UCSD-AML1 (cell line): Measurements from ENCODE around the gene RANBP1.
"Not testable (repeated sequence)": the region's sequence is repeated elsewhere in the genome, so short reads cannot be mapped to it uniquely, and the experiment has no call there.

Experiments
- DNase-seq: peaks from one replicate; lab custom pipeline; 2025; ENCODE audit not compliant: unreplicated experiment; lab: John Stamatoyannopoulos, UW

RANBP1 gene

DNA sequence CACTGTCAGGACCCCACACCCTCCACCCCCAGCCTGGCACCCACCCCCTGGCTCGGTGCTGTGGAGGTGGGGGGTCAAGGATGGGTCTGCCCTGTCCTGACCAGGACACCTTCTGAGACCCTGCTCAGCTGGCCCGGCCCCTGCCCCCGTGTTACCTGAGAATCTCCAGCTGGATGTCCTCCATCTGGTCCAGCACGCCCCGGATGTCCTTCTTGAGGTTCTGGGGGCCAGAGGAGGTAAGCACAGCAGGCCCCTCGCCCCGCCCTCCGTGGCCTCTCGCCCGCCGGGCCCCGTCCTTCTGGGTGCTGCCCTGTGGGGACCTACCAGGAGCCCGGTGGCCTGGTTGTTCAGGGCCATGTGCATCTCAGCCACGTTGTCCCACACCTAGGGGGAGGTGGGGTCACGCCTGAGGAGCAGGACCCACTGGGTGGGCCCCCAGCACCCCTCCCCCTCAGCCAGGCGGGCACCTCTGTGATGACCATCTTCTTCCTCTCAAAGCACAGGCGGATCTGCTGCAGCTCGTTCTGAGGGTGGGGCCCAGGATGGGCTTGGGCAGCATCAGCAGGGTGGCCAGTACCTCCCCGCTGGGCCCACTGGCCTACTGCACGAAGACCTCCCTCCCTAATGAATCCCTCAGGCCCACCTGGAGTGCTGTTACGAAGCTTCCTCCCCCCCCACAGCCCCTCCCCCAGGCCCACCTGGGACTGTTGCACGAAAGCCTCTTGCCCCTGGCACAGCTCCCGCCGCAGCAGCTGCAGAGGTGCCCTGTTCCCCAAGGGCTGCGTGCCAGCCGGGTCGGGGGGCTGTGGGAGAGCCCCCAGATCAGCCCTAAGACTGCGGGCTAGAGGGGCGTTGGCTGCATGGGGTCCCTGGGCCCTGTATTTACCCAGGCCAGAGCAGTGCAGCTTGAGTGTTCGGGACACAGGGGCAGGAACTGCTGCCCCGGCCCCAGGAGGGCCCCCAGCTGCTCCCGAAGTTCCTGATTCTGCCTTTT, 33.6 kb downstream of the RANBP1 start:
- no peak for DNase-seq

- no peak for DNase-seq
Observed at GRCh38 chr22:20150381-20151275, 34.7 kb downstream of the RANBP1 start, which contains the start of gene CCDC188. TSS of gene CCDC188 (minus strand) at chr22:20151055. CDS start at chr22:20150986, 69 bp downstream.

GRCh38 chr22:20151276-20151588, 35.3 kb downstream of the RANBP1 start:
- DNase-seq = no peak

GRCh38 chr22:20152464-20152890, 36.6 kb downstream of the RANBP1 start:
- no peak for DNase-seq

DNA sequence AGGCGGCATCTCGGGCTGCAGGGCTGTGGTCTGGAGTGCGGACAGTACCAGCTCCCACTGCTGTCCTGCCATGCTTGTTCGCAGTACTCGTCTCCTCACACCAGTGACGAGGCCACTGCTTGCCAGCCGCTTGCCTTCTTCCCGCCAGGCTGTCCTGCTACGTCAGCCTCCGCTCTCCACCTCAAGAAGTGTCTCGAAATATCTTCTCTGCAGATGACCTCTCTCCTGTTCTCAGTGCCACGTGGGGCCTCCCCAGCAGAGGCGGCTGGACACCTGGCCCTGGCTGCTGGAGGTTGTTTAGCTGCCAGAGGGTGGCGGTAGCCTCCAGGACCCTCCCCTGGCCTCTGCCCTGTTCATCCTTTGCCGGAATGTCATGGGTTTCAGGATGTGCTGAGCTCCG, 38.0 kb downstream of the RANBP1 start:
- no peak for DNase-seq

- DNase-seq = peak; percentile 50
Observed at GRCh38 chr22:20154602-20155187, 38.8 kb downstream of the RANBP1 start.

GRCh38 chr22:20155330-20156041, 39.6 kb downstream of the RANBP1 start:
- DNase-seq = peak; percentile 82

DNA sequence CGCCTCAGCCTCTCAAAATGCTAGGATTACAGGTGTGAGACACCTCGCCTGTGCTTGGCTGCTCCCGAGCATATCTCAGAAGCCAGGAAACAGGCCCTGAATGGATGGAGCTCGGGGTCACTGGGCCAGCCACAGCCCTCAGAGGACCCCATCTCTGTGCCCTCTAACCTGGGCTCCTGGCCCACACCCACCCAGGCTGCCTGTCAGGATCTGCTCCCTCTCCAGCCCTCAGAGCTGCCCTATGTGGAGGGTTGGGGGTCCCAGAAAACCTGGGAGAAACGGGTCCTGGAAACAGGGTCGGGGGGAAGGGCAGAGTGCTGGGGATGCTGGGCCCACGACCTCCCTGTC, 40.1 kb downstream of the RANBP1 start:
- DNase-seq = no peak

- peak; percentile 79 for DNase-seq
Observed at GRCh38 chr22:20156611-20157429, 40.9 kb downstream of the RANBP1 start.

DNA sequence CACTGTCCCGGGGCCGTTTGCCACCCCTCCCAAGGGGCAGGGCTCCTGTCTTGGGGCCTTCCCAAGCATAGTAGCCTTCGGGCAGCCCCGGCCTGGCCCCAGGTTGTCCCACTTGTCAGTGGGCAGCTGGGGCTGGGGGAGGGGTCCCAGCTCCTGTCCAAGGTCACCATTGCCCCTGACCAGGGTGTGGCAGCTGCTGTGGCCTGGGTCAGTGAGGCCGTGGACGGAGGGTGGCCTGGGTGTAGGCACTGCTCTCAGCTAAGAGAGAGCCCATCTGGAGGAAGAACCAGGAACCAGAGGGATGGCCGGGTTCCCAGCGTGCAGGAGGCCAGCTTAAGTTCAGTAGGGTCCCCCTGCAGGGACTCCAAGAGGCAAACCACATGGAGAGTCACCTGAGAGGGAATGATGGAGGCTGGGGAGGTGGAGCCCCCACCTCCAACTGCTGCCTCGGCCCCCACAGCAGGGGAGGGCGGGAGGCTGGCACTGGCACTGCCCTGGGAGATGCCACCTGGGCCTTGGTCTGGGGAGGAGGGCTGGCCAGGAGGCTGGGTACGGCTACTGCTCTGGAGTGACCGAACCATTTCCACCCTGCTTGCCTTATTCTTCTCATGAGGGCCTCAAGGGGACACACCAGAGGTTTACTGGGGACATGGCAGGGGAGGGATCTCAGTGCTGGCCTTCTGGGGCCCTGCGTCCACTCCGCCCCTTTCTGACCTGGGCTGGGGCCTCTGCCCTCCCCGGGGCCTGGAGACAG, 41.7 kb downstream of the RANBP1 start:
- no peak for DNase-seq

DNA sequence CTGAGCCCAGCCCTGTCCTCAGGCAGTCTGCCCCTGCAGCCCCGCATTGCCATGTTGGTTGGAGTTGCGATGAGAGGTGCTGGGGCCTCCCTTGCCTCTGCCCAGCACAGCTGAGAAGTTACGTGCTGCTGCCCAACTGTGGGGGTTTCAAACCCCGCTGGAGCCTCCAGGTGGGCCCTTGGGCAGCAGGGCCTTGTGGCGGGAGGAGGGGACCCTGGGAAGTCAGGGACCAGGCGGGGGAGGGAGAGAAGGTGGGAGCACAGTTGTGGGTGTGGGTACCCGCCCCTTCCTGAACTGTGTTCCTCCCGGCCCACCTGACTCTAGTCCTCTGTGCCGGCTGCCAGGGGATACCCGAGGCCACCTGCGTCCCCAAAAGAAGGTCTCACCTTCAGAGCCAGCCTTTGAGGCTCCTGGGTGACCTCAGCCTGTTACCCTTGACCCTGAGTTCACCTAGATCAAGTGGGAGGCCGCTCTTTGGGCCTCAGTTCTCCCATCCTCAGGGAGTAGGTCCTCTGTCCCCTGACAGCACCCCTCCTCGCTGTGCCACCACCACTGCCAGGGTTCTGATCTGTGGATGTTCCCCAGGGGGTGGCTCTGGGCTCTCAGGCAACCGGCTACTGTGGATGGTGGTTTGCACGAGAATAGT, 42.6 kb downstream of the RANBP1 start:
- DNase-seq = no peak

DNA sequence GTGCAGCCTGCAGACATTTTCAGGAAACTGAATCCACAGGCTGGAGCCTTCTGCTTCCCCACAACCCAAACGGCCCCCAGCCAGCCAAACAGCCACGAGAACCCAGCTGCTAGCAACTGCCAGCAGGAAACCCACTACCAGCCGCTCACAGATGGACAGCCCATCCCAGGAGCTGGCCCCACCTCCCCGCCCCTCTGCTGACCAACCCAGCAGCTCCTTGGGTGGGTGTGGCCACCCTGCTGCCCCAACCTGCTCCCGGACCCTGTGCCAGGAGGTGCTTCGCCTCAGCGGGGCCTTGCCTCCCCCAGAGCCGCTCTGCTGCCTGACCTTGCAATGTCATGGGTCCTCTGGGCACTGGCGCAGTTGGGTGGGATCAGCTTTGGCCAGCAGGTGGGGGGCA, 43.2 kb downstream of the RANBP1 start:
- peak; percentile 79 for DNase-seq

GRCh38 chr22:20159531-20159930, 43.6 kb downstream of the RANBP1 start:
- not testable (repeated sequence) for DNase-seq

GRCh38 chr22:20160041-20160440, 44.1 kb downstream of the RANBP1 start:
- no peak for DNase-seq

DNA sequence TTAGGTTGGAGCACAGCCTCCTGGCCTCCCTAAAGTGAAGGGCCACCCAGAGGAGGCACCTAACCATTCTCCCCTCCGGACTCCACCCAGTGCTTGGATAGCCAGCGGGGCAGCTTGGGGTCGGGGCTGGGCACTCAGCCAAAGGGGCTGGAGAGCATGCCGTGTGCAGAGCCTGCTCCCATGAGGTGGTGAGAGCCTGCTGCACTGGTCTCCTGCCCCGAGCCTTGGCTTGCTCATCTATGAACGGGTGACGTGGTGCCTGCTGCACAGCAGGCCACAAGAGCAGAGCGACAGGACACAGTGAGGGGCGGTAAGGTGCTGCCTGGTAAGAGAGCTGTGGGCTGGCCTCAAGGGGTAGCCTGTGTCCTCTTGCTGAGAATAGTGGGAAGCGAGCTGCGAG, 49.0 kb downstream of the RANBP1 start:
- no peak for DNase-seq

GRCh38 chr22:20165421-20165820, 49.5 kb downstream of the RANBP1 start:
- DNase-seq = no peak

- no peak for DNase-seq
Observed at GRCh38 chr22:20165913-20166312, 50.0 kb downstream of the RANBP1 start.

DNA sequence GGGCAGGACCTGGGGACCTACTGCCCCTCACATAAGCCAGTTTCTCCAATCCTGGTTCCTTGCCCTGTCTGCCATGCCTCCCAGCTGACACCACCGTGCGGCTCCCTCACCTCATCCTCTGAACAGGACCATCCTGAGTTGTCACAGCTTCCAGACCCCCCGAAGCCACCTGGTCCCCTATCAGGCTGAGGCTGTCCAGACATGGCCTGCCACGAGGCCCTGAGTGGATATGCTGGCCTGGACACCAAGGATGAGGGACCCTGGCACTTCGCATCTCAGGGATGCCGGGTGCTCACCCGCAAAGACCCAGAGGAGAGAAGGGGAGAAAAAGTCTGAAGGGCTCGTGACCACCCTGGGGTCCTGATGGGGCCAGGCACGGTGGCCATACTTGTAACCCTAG, 50.8 kb downstream of the RANBP1 start:
- DNase-seq = no peak
